Suprapubic skin (tissue), 4 donors: ENCODE results near the gene PIGZ. TPM values are rescaled to one million over a fixed set of nuclear protein-coding genes. Genes with fewer than 3 reads are reported as not detected.

ENCODE experiments used
- DNase-seq, 2 donors: peaks; one replicate each; pipeline ENCODE4 v3.0.0-alpha.2; 2019; ENCODE audit warnings: low spot score in 2 of 2
- H3K27ac ChIP-seq: fragments of 200-600 bp; sonication (generic); one replicate; pipeline ENCODE4 v1.5.1; 2019
- H3K27me3 ChIP-seq: fragments of 200-600 bp; sonication (generic); one replicate; pipeline ENCODE4 v1.5.1; 2019
- H3K36me3 ChIP-seq: fragments of 200-600 bp; sonication (generic); one replicate; pipeline ENCODE4 v1.5.1; 2019
- H3K4me1 ChIP-seq: fragments of 200-600 bp; sonication (generic); one replicate; pipeline ENCODE4 v1.5.1; 2019
- H3K4me3 ChIP-seq: fragments of 200-600 bp; sonication (generic); one replicate; pipeline ENCODE4 v1.5.1; 2019; ENCODE audit warnings: mild to moderate bottlenecking
- H3K9me3 ChIP-seq: fragments of 200-600 bp; sonication (generic); one replicate; pipeline ENCODE4 v1.5.1; 2019
- EP300 ChIP-seq: sonication (generic); formaldehyde crosslinking; IDR thresholded peaks from one replicate; pipeline ENCODE4 v1.6.1; 2017; ENCODE audit warnings: antibody characterized with exemption
- POLR2A ChIP-seq, 2 donors: fragments of 450-650 bp; IDR thresholded peaks; one replicate each; pipeline ENCODE4 v1.6.1; 2017; ENCODE audit warnings: antibody characterized with exemption in 2 of 2, mild to moderate bottlenecking in 2 of 2, moderate library complexity in 2 of 2
- POLR2AphosphoS5 ChIP-seq, 3 donors: sonication (generic); formaldehyde crosslinking; IDR thresholded peaks; one replicate each; pipeline ENCODE4 v1.6.1; 2017; ENCODE audit warnings: antibody characterized with exemption in 3 of 3
- WGBS: methylation state at CpG from one replicate; pipeline ENCODE4 v1.1.5; 2018; 5-methylcytosine and 5-hydroxymethylcytosine counted together
- total RNA-seq, 4 donors: library from RNA; depleted of rRNA; stranded (reverse); fragments of >200 nt; gene quantifications; one replicate each; pipeline ENCODE4 v1.1.0, GENCODE V29; 2016
- TF ChIP-seq, protein P1 (sequence below), 2 donors: fragments of 200-600 bp in 1 of 2; fragments of 450-650 bp in 1 of 2; sonication (generic) in 1 of 2; IDR thresholded peaks; one replicate each; pipeline ENCODE4 v1.5.1; 2016 to 2019; ENCODE audit warnings: antibody characterized with exemption in 2 of 2, mild to moderate bottlenecking in 1 of 2, moderate library complexity in 1 of 2

The PIGZ gene
- total RNA-seq, 4 donors from 2014 or later = 11.0 to 17.4 (median 13.3) TPM

DNA sequence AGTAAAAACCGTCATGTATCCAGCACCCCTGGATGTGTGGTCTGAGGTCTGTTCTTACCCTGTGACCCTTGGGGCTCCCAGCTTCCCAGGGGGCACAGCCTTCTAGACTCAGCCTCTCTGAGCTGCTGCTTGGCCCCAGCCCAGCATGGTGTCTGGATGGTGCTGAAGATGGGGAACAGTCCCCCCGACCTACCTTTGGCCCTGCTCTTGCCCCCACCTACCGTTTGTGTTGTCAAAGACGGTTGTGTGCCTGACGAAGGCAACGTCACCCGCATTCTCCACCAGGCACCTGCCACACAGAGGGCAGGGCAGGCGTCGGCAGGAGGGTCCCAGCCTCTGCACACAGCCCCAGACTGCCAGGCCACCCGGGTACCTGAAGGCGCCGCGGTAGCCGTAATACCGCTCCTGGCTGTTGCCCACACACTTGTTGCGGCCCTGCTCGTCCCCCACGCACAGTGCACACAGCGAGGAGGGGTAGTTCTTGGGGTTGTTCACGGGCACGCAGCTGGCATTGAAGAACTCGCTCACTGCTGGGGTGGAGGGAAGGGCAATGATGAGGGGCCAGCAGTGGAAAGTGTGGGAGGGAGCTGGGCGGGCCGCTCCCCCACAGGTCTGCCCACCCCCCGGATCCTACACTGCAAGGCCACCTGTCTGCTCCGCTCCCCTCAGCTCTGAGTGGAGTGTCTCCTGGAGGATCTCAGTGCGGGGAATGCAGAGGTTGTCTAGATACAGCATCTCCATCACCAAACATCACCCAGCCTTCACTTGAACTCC is 40.0 kb upstream of the PIGZ start:
- Histone ChIP-seq H3K27me3 (no peaks in the 10 kb centered on the region), H3K9me3 (no peaks in the 10 kb centered on the region), H3K4me1 (peaks cover 7% of the 10 kb centered on the region), H3K27ac (no peak overlapping the region), H3K4me3 (no peak overlapping the region), H3K36me3 (no peaks in the 10 kb centered on the region)
- no peak for DNase-seq
- 94% methylated on average over 9 of the region's 27 CpGs for WGBS
- TF ChIP-seq, protein P1, sequence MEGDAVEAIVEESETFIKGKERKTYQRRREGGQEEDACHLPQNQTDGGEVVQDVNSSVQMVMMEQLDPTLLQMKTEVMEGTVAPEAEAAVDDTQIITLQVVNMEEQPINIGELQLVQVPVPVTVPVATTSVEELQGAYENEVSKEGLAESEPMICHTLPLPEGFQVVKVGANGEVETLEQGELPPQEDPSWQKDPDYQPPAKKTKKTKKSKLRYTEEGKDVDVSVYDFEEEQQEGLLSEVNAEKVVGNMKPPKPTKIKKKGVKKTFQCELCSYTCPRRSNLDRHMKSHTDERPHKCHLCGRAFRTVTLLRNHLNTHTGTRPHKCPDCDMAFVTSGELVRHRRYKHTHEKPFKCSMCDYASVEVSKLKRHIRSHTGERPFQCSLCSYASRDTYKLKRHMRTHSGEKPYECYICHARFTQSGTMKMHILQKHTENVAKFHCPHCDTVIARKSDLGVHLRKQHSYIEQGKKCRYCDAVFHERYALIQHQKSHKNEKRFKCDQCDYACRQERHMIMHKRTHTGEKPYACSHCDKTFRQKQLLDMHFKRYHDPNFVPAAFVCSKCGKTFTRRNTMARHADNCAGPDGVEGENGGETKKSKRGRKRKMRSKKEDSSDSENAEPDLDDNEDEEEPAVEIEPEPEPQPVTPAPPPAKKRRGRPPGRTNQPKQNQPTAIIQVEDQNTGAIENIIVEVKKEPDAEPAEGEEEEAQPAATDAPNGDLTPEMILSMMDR (IDR thresholded peaks at IDR 0.05) = no peak
- TF ChIP-seq POLR2A (IDR thresholded peaks at IDR 0.05) = no peak

DNA sequence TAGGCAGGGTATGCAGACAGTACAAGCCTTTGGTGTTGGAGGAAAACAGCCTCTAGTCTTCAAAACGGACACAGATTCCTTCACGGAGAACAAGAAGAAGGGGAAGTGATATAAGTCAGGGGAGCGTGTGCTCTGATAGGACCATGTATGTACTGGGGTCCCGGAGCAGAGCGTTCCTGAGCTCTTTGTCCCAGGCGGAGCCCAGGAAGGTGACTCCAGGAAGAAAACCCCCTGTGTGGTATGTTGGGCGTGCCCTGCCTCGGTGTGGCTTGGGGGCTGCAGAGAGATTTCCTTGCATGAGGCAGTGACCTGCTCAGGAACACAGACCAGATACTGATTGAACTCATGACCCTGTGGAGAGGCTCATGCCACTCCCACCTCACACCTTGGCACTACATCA is 39.3 kb upstream of the PIGZ start:
- Histone ChIP-seq H3K27ac (no peak overlapping the region), H3K27me3 (no peaks in the 10 kb centered on the region), H3K4me3 (no peak overlapping the region), H3K9me3 (no peaks in the 10 kb centered on the region), H3K4me1 (peaks cover 10% of the 10 kb centered on the region), H3K36me3 (no peaks in the 10 kb centered on the region)
- 81% methylated on average over 6 of the region's 8 CpGs for WGBS
- DNase-seq = no peak
- TF ChIP-seq, protein P1 (IDR thresholded peaks at IDR 0.05) = no peak
- no peak for TF ChIP-seq POLR2A (IDR thresholded peaks at IDR 0.05)
- TF ChIP-seq EP300 = no peak
- no peak for TF ChIP-seq POLR2AphosphoS5 (IDR thresholded peaks at IDR 0.05)

DNA sequence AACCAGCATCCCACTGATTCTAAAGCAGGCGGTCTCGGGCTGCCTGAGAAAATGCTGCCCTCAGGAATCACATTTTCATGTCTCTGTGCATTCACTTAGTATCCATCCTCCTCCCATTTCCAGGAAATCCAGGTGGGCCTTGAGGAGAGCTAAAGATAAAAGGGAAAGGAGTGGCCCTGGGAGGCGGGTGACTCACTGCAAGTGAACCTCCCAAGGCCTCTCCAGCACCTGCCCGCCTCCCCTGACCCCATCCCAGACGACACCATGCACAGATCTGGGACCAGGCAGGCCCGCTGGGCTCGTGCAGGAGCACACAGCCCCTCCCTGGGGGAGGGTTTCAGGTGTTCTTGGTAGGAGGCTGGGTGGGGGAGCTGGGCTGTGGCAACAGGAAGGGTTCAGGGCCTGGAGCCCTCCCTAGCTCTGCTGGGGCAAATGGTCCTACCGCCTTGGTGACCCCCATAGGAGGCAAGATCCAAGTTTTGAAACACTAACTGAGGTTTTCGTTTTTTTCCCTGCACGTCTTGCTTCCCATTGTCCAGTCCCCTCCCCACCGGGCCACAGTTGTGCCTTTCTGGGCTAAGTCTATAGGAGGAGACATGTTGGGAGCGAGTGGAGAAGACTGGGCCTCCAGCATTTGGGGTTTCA is 38.8 kb upstream of the PIGZ start:
- WGBS = 72% methylated on average over 12 of the region's 12 CpGs
- peaks cover 13% of the 10 kb centered on the region for H3K4me1 ChIP-seq
- H3K4me3 ChIP-seq = no peak overlapping the region
- H3K27me3 ChIP-seq = no peaks in the 10 kb centered on the region
- H3K27ac ChIP-seq = no peak overlapping the region
- no peaks in the 10 kb centered on the region for H3K36me3 ChIP-seq
- no peak for DNase-seq
- TF ChIP-seq, protein P1 (IDR thresholded peaks at IDR 0.05) = no peak
- TF ChIP-seq POLR2AphosphoS5 (IDR thresholded peaks at IDR 0.05) (no peak), EP300 (no peak), POLR2A (IDR thresholded peaks at IDR 0.05) (no peak)
- no peaks in the 10 kb centered on the region for H3K9me3 ChIP-seq

DNA sequence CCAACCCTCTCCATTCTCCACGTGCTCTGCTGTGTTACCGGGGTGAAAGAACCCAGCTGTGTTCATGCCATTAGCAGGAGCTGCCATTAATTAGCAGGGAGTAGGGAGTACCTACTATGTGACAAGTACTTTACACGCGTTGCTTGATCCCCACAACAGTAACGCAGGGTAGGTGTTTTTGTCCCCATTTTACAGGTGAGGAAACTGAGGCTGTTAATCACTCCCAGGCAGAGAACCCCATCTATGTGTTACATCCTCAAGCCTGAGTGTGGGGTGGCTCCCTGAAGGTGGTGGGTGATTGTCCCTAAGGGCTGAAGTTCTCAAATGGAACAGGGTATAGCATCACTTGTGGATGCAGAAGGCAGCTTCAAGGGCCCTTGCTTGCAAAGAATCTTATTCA is 38.2 kb upstream of the PIGZ start:
- Histone ChIP-seq H3K4me3 (no peak overlapping the region), H3K27ac (no peak overlapping the region), H3K27me3 (no peaks in the 10 kb centered on the region), H3K9me3 (no peaks in the 10 kb centered on the region), H3K36me3 (no peaks in the 10 kb centered on the region), H3K4me1 (peaks cover 19% of the 10 kb centered on the region)
- TF ChIP-seq, protein P1 (IDR thresholded peaks at IDR 0.05) = no peak
- 98% methylated on average over 5 of the region's 5 CpGs for WGBS
- DNase-seq = no peak

DNA sequence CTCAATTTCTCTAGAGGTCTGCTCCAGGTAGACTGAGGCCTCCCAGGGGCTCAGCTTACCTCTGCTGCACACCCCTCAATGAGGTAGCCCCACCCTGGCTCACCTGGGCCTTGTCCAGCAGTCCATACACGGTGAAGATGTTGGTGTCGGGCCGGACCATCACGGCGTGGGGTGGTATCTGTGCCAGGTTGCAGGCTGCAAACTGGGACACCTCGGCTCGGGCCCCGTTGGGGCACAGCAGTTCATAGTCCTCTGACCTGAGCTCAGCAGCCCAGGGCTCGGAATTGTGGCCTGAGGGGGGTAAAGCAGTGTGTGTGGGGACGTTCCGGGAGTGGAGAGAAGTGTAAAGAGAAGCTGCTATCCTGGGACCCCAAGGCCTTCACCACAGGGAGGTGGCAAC is 37.8 kb upstream of the PIGZ start:
- Histone ChIP-seq H3K9me3 (no peaks in the 10 kb centered on the region), H3K27ac (no peak overlapping the region), H3K4me1 (peaks cover 21% of the 10 kb centered on the region), H3K27me3 (no peaks in the 10 kb centered on the region), H3K4me3 (no peak overlapping the region), H3K36me3 (no peaks in the 10 kb centered on the region)
- WGBS = 94% methylated on average over 3 of the region's 11 CpGs
- no peak for DNase-seq
- TF ChIP-seq POLR2A (IDR thresholded peaks at IDR 0.05) (no peak), EP300 (no peak), POLR2AphosphoS5 (IDR thresholded peaks at IDR 0.05) (no peak)
- TF ChIP-seq, protein P1 (IDR thresholded peaks at IDR 0.05) = no peak
